HPDE6-E6E7 (cell line): ENCODE data around the gene VSIR.

ENCODE experiments used
- DNase-seq: peaks from one replicate; pipeline ENCODE4 v3.0.0; 2011; ENCODE audit warnings: missing footprints; ENCODE audit errors: extremely low spot score

The VSIR gene

GRCh38 chr10:71782221-71782916 lies 9.0 kb upstream of the VSIR start:
- DNase-seq = no peak

GRCh38 chr10:71780719-71781118 lies 7.4 kb upstream of the VSIR start:
- DNase-seq = no peak

DNA sequence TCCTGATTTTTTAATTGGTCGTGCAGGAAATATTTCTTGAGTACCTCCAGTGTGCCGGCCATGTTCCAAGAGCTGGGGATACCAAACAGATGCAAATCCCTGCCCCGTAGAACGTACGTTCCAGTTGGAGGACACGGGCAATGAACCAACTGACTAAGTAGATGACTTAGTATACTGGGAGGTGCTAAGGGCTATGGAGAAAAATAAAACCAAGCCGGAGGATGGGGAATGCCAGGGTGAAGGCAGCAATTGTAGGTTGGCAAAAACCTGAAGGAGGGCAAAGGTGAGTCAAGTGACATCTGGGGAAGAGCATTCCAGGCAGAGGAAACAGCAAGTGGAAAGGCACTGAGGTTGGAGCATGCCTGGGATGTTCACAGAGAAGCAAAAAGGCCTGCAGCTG lies 6.8 kb upstream of the VSIR start:
- no peak for DNase-seq

GRCh38 chr10:71779641-71780040 lies 6.3 kb upstream of the VSIR start:
- no peak for DNase-seq

- DNase-seq = no peak
Measured at GRCh38 chr10:71778071-71778825, 4.9 kb upstream of the VSIR start.

- no peak for DNase-seq
Measured at GRCh38 chr10:71777213-71777985, 4.1 kb upstream of the VSIR start.

- DNase-seq = no peak
Measured at GRCh38 chr10:71776481-71776925, 3.2 kb upstream of the VSIR start.

DNA sequence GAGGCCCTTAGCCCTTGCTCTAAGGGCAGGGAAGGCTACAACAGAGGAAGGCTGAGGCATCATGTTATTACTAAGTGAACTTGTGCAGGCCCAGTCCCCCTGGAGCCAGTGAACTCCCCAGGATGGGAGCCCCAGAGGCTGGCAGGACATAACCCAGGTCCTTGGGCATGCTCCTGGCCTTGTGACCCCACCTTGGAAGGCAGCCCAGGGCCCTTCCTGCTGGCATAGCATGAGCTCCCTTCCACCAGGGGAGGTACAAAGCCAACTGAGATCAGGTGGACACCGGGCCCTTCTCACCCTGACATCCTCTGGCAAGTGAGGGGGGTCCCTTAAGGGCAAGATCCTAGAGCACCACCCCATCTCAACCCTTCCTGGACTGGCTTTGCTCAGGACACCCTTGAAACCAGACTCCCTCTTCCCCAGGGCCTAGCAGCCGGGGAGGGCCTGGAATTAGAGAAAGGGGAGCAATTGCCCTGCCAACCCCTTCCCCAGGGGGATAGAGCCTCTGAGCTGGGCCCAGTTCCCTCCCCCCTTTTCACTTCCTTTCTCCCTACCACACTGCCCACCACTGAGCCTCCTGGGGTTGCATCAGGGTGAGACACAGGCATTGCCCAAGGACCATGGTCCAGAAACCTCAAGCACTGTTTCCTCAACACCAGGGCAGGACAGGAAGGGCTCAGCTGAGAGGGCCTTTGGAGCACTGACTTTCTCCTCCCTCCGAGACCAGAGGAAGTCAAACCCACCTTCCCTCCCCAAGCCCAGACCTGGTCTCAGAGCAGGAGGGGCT lies 1.8 kb upstream of the VSIR start:
- no peak for DNase-seq

DNA sequence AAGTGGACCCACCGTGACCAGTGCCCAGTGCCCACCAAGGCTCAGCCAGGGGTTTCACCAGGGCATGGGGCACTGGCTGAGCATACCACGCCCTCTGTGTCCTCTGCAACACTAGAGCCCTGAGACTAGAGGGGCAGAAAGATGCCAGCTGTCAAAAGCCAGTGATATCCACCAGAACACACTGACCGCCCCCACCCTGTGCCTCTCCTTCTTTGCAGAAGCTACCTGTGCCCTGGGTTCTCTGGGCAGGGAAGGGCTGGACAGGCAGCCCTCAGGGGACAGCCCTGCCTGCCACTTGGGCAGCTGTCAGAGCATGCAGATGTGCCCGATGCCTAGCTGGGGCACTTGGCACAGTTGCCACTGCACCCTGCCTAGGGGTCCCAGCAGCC lies 494 bp downstream of the VSIR start:
- no peak for DNase-seq

DNA sequence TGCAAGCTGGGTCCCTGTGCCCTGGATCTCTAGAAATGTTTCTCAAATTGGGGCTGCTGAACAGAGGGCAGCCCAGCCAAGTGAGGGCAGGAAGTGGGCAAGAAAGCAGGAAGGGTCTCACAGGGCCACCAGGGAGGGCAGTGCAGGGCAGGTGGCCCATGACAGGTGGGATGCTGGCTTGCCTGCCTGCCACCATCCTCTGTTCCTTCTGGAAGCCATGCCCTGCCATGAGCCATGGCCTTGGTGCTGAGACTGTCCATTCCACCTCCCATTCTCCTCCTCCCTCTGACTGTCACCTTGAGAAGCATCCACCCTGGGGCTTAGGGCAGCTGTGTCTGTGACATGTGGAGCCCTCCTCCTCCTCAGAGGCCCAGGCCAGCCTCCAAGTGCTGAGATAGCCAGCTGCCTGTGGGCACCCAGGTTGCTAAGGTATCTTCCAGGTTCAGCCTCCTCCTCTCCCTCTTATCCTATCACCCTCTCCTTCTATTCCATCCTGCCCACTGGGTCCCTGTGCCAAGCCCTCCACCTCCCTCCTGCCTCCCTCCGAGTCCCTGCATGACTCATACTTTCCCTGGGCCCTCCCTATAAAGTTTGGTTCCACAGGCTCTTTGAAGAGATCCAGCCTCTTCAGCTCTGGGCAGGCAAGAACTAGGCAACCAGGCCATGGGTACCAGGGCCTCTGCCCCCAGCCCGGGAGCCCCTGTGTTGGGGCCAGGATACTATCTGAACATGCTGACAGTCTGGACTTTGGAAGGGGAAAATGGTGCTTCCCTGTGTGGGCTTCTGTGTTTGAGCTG lies 1.3 kb downstream of the VSIR start:
- DNase-seq = no peak

DNA sequence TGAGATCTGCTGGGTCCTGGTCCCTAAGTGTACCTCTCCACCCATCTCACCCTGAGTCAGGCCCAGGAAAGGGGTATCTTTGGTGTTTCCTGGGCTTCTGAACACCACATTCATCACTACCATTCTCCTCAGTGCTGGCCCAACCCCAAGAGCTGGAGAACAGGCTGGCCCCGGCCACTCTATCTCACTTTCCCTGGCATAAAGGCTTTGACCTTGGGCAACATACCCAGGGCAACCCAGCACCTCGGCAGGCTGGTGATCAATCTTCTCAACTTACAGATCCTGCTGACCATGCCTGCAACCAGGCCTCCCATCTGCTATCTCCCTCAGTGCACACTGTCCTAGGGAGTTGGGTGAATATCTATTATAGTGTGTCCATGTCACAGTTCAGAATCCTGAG lies 2.1 kb downstream of the VSIR start:
- DNase-seq = no peak

DNA sequence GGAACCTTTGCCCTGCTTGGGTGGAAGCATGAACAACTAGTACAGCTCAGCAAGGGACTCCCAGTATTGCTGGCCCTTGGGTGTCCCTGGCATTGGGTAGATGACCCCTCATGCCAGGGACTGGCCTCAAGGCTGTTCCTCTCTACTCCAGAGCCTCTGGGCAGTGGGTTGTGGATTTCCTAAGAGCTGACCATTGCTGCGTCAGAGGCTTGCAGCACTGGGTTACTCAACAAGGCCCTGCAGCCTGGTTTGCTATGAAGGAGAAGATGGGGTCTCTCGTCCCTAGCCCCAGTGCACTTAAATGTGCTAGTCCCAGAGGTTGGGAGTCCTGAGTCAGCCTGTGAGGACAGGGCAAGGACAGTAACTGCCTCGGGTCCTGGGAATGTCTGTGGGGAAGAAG lies 2.5 kb downstream of the VSIR start:
- no peak for DNase-seq

- DNase-seq = no peak
Measured at GRCh38 chr10:71770255-71770654, 3.1 kb downstream of the VSIR start.

DNA sequence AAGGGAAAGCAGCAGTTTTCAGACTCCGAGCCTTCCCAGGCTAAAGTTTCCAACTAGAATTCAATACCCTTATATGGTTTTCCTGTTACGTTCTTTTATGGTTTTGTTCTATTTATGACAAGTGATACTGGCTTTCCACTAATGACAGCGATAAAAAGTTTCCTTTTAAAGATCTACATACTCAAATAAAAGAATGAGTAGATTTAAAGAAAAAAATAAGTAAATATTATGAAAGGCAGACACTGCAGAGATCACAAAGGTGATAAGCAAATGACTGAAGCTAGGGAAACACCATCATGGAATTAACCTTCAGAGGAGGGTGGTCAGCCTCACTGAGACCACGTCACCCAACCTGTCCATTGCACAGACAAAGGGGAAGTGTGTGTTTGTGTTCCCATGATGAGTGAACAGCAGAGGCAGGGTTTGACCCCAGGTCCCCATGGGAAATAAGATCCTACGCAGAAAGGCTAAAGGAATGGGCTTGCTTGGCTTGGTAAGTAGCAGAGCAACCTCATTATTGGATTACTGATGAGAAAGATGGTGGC lies 4.0 kb downstream of the VSIR start:
- DNase-seq = no peak

DNA sequence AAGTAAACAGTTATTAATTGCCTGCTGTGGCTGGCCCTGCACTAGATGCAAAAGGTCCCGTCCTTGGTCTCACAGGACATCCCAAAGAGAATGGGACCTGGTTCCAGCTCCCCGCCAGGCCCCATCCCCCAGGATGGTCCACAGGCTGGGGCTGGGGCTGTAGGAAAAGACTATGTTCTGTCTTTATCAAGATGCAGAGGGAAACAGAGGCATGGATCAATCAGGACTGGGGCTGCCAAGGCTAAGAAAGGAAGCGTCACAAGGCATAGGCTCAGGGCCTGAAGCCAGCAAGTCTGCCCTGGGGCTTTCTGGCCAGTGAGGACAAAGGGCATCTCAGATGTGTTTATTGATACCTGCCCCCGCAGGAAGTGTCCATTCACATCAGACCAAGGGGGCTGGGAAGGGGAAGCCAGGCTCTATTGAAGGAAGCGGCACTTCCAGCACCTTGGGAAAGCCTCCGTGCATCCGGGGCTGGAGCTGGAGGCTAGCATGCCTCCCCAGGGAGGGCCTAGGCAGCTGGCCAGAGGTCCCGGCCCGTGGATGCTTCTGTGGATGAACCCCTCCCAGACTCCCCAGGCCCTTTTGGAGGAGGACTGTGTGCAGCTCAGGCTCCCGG lies 5.8 kb downstream of the VSIR start:
- no peak for DNase-seq

DNA sequence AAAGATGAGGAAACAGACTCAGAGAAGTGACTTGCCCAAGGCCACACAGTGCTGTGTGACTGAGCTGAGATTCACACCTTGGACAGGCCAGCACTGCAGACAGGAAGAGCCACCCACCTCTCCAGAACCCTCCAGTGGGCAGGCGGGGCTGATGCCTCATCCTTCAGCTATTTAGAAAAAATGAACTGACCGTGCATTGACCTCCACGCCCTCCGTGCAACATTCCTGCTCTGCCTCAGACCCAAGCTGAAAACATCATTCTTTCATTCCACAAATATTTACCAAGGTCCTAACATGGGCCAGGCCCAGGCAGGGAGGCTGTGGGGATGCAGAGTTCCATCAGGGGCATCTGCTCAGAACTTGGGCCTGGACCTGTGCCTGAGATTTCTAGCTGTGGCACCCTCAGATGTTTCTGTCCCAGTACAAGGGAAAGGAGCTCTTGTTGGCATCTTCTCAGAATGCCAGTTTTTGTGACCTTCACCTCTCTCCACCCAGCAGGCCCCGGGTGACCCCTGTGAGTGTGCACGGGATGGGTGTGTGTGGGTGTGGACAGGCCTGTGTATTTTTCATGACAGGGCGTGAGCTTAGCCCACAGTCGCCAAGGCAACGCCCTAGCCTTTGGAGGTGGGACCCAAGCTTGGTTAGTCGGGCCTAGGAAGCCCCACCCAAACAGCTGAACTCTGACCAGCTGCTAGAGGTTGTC lies 6.5 kb downstream of the VSIR start:
- peak; percentile 73 for DNase-seq

- DNase-seq = no peak
Measured at GRCh38 chr10:71765906-71766716, 7.2 kb downstream of the VSIR start.

DNA sequence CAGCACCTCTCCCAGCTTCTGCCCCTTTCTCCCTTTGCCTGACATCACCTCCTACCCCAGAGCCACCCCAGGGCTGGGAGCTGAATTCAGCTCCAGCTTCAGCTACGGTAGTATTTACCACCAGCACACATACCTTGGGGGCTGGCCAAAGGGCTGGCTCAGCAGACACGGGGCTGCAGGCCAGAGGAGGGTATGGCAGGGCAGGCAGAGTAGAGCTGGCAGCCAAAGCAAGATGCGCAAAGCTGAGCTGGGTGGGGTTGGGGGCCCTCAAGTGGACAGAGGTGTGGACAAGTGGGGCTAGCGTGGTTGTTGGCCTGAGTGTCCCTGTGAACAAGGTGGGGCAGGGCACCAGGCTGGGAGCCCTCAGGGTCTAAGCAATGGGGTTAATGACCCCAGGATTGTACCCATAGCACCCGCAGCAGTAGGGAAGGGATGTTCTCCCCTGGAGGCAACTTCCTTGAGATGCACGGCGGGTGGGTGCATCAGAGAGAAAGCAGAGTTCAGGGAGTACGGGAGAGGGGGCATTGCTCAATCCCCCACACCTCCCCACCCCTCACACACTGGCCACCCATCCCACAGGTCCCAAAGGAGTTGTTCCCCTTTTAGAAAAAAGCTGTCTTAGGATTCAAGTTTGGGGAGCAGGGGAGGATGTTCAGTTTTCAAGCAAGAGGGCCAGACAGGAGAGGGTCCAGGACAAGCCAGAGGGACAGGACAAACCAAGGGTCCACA lies 8.0 kb downstream of the VSIR start:
- DNase-seq = no peak
